ENCODE data around the gene FNDC3B. TPM values are rescaled to one million over a fixed set of nuclear protein-coding genes. Genes with fewer than 3 reads are reported as not detected.

Gene FNDC3B
- total RNA-seq, 1 donor from 2014 or later: 29.5 TPM

DNA sequence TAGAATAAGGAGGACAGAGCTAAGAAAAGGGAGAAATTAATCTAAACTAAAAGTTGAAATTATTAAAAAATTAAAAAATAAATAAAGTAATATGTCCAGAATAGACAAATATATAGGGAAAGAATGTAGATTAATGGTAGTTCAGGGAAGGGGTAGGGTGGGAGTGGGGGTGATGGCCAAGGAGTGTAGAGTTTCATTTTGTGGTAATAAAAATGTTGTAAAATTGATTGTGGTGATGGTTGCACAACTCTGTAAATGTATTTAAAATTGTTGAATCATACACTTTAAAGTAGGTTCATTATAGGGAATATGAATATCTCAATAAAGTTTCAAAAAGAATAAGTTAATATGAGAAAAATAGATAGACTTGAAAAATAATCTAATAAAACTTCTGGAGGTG, 21.0 kb upstream of the FNDC3B start:
- Mint-ChIP-seq H3K27ac (no peak overlapping the region), H3K9me3 (peaks cover 12% of the 10 kb centered on the region), H3K4me1 (no peaks in the 10 kb centered on the region), H3K36me3 (no peaks in the 10 kb centered on the region), H3K27me3 (ENCODE audit: insufficient read depth, low read depth) (peaks cover 3% of the 10 kb centered on the region), H3K4me3 (no peak overlapping the region)
- H4K20me1 ChIP-seq (ENCODE audit: low read depth): no peaks in the 10 kb centered on the region
- H3K4me1 ChIP-seq: no peaks in the 10 kb centered on the region
- H3K4me2 ChIP-seq: no peak overlapping the region
- H3K79me2 ChIP-seq (ENCODE audit: low read depth): no peaks in the 10 kb centered on the region
- no peak overlapping the region for H2AFZ ChIP-seq (replicated peaks)
- no peaks in the 10 kb centered on the region for H3K9me3 ChIP-seq (ENCODE audit: low read depth)
- H3K27me3 ChIP-seq: no peaks in the 10 kb centered on the region
- no peak for DNase-seq (ENCODE audit: low spot score)
- TF ChIP-seq CTCF (IDR thresholded peaks at IDR 0.05) (no peak), EZH2 (IDR thresholded peaks at IDR 0.05) (no peak), EZH2phosphoT487 (IDR thresholded peaks at IDR 0.05) (no peak)
- no peak overlapping the region for H3K9ac ChIP-seq
- no peak overlapping the region for H3K4me3 ChIP-seq
- no peaks in the 10 kb centered on the region for H3K36me3 ChIP-seq
- H3F3A ChIP-seq (ENCODE audit: low read depth): no peaks in the 10 kb centered on the region
- no peak overlapping the region for H3K27ac ChIP-seq

GRCh38 chr3:172020763-172021162, 18.6 kb upstream of the FNDC3B start:
- no peak for DNase-seq (ENCODE audit: low spot score)
- peaks cover 3% of the 10 kb centered on the region for H3K27me3 Mint-ChIP-seq (ENCODE audit: insufficient read depth, low read depth)
- Histone ChIP-seq H3F3A (ENCODE audit: low read depth) (no peaks in the 10 kb centered on the region), H2AFZ (replicated peaks) (no peak overlapping the region), H3K9ac (no peak overlapping the region), H3K27me3 (no peaks in the 10 kb centered on the region), H3K27ac (no peak overlapping the region), H3K9me3 (ENCODE audit: low read depth) (no peaks in the 10 kb centered on the region), H3K4me1 (no peaks in the 10 kb centered on the region), H3K4me2 (no peak overlapping the region), H4K20me1 (ENCODE audit: low read depth) (no peaks in the 10 kb centered on the region), H3K36me3 (no peaks in the 10 kb centered on the region), H3K4me3 (no peak overlapping the region), H3K79me2 (ENCODE audit: low read depth) (no peaks in the 10 kb centered on the region)
- H3K4me1 Mint-ChIP-seq: no peaks in the 10 kb centered on the region
- H3K27ac Mint-ChIP-seq: no peak overlapping the region
- no peak overlapping the region for H3K4me3 Mint-ChIP-seq
- no peak for TF ChIP-seq EZH2phosphoT487 (IDR thresholded peaks at IDR 0.05)
- no peak for TF ChIP-seq EZH2 (IDR thresholded peaks at IDR 0.05)
- TF ChIP-seq CTCF (IDR thresholded peaks at IDR 0.05): no peak
- H3K36me3 Mint-ChIP-seq: no peaks in the 10 kb centered on the region
- peaks cover 12% of the 10 kb centered on the region for H3K9me3 Mint-ChIP-seq

DNA sequence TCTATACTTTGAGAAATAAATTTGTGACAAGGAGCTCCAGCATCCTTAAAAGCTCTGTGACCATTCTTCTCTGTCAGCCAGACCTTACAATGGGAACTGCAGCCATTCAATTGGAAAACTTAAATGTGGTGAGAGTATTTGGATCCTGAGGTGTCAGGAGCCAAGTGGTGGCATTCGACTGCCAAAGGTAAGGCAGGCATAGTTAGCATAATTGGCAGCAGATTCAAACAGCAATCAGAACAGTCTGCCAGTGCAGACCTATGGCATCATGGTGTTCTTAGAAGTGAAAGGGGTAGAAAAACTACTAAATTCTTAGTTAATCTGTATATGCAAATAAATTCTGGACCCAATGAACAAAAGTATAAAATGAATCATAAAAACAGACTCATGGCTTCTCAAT, 18.2 kb upstream of the FNDC3B start:
- Histone ChIP-seq H4K20me1 (ENCODE audit: low read depth) (no peaks in the 10 kb centered on the region), H3K27ac (no peak overlapping the region), H3K36me3 (no peaks in the 10 kb centered on the region), H3F3A (ENCODE audit: low read depth) (no peaks in the 10 kb centered on the region), H3K27me3 (no peaks in the 10 kb centered on the region), H3K9ac (no peak overlapping the region), H3K4me1 (no peaks in the 10 kb centered on the region), H3K79me2 (ENCODE audit: low read depth) (no peaks in the 10 kb centered on the region), H2AFZ (replicated peaks) (no peak overlapping the region), H3K4me3 (no peak overlapping the region), H3K4me2 (no peak overlapping the region), H3K9me3 (ENCODE audit: low read depth) (no peaks in the 10 kb centered on the region)
- Mint-ChIP-seq H3K4me1 (no peaks in the 10 kb centered on the region), H3K27me3 (ENCODE audit: insufficient read depth, low read depth) (peaks cover 5% of the 10 kb centered on the region), H3K27ac (no peak overlapping the region), H3K9me3 (peaks cover 12% of the 10 kb centered on the region), H3K4me3 (no peak overlapping the region), H3K36me3 (no peaks in the 10 kb centered on the region)
- TF ChIP-seq EZH2phosphoT487 (IDR thresholded peaks at IDR 0.05) (no peak), EZH2 (IDR thresholded peaks at IDR 0.05) (no peak), CTCF (IDR thresholded peaks at IDR 0.05) (no peak)
- no peak for DNase-seq (ENCODE audit: low spot score)

Measured in neural progenitor cell (in vitro differentiated cells).